Activated CD4-positive, alpha-beta T cell treated with anti-CD3 and anti-CD28 coated beads for 1 hour (primary cell): ENCODE results near the gene GNG4.

Source experiments
- DNase-seq: peaks from one replicate; pipeline ENCODE4 v3.0.0-alpha.2; 2020

The GNG4 gene

DNA sequence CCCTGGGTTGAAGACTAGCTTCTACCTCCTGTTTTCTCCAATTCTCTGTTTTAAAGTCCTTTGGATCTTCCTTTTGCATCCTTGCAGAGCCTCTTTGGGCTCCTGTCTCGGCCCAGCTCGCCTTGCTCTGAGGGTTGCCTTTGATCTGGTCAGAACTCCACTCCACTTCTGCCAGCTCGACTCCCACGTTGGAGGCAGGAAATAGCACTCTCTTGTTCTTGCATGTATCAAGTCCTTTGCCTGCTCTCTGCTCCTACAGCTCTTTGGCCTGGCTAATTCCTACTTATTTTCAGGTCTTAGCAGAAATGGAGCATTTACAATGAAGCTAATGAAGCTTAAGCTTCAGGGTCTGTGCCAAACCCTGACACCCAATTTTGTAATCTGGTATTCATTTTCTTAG is 124.3 kb downstream of the GNG4 start:
- DNase-seq, result no peak

DNA sequence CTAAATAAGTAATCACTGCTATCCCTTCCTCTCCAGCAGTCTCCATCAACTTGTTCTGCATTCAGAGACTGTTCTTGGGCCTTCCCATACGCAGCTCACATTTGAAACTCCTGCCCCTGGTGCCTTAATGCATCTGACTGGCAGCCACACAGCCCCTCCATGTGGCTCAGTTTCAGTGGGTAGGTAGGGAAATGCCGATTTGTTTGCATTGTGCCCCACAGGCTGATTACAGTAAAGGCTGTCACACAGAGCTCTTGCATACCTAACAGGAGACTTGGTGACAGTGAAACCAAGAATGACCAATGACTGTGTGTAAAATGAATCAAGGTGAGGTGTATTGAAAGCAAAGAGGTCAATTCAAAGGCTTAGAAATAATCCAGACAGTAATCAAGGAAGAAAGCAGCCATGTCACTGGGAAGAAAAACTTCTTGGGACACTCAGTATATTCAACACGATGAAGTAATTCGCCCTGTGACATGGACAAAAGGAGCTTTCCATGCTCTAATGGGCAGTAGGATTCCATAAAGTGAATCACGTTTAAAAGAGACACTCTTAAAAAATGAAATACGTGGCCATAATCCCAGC is 132.6 kb downstream of the GNG4 start:
- no peak for DNase-seq

DNA sequence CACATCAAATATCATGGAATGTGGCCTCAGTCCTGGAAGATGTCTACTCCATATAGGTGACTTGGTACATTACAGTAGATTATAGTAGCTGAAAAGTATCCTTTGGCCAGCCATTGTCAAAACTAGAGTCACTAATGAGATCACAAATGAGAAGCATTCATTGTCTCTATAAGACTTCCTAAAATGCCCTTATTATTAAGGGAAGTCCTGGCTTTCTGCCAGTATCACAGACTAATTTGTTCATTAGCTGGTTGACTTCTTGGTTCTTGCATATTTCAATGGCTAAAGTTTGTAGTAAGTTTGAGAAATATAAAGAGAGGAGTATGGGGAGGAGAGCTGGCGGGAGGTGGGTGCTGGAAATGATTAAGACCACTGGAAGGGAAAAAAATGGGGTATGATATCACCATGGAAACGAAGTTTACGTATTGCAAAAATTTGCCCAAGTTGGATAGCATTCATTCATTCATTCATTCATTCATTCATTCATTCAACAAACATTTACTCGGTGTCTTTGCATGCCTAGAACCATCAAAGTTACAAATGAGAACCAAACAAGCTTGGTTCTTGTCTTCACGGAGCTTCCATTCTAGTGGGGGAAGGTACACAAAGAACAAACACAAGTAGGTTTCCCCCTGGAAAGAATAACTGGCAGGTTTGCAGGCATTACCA is 133.6 kb downstream of the GNG4 start:
- DNase-seq, result no peak

DNA sequence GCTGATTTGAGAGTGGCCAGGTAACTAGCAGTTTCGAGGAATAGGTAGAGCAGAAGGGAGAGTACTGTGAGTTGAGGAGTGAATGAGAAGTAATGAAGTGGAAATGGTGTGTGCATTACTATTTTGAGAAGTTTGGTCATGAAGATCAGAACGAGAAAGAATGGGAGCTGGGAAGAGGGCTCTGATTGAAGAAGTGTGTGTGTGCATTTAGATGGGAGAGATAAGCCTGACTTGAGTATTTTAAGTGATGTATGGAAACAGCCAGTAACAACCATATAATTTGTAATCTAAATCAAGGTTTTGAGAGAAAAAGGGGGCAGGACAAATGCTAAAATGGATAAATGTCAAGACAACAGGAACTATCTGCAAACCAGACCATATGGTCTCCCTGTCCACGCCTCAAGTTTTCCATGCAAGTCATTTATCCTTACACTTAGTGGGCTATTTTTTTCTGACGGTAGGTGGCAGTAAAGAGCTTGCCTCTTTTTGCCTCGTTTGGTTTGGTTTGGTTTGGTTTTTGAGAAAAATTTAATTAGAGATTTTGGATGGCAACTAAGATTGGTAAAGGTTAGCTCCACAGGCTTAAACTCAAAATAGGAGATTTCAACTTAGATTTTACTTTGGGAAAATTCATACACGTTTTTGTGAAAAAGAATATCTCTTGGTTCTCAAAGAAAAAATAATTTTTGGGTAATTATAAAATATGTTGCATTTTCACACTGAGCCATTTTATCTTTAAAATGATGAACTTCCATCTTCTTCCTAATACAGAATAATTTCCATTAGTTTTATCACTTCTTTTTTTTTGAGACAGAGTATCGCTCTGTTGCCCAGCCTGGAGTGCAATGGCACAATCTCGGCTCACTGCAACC is 135.9 kb downstream of the GNG4 start:
- DNase-seq, result no peak

DNA sequence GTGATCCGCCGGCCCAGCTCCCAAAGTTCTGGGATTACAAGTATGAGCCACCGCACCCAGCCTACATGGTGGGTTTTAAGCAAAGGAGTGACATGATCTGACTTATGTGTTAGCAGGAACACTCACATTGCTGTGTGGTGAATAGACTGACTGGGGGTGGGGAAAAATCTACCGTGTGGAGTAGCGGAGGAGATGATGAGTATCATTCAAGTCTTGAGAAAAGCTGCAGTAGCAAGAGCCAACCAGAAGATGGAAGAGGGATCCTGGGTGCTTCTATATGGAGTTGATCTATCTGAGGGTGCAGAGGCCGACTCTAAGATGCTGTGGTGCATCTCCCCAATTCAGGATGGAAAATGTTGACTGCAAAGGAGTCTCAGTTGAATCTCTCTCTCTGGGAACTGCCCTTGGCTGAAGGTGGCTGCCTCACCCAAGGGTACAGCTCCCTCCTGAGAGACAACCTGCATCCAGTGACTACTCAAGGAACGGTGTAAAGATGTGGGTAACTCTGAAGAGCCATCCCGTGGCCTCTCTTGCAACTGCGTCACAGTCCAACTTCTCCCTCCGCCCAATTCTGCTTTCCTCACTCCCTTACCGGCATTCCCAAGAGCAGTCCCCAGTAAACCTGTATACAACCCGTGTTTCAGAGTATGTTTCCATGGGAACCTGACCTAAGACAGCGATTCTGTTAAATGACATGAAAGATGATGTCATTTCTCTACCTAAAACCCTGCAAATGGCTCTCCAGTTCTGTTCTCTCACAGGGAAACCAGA is 137.9 kb downstream of the GNG4 start:
- no peak for DNase-seq

DNA sequence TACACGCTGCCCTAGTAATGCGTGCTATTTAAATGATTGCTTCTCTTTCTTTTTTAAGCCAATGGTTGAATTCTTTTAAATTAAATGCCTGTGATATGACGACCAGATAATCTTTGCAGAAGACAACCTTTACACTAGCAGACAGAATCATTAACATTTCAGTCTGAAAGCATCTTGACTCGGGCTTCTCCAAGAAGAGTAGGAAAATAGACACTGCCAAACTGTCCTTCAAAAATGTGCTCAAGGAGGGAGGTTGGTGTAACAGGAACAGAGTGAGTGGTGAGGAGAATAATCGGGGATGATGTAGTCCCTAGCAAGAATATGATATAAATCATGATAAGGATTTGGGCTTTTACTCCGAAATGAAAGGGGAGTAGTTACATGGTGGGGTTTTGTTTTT is 138.8 kb downstream of the GNG4 start:
- no peak for DNase-seq

DNA sequence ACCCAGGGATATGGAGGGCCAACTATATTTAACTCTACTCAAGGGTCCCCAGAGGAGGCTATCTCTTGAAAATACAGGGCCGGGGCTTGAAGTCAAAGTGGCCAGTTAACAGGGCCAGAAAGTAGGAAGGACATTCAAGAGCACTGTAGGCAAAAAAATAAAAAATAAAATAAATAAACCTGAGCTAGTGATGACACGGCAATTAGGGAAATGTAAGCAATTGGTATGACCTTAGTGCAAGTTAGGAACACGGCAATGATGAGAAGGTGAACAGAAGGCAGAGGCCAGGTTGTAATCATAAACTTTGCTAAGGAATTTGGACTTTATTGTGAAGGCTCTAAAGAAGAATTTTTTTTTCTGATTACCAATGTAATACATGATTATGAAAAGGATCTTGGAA is 142.0 kb downstream of the GNG4 start:
- DNase-seq, result no peak

DNA sequence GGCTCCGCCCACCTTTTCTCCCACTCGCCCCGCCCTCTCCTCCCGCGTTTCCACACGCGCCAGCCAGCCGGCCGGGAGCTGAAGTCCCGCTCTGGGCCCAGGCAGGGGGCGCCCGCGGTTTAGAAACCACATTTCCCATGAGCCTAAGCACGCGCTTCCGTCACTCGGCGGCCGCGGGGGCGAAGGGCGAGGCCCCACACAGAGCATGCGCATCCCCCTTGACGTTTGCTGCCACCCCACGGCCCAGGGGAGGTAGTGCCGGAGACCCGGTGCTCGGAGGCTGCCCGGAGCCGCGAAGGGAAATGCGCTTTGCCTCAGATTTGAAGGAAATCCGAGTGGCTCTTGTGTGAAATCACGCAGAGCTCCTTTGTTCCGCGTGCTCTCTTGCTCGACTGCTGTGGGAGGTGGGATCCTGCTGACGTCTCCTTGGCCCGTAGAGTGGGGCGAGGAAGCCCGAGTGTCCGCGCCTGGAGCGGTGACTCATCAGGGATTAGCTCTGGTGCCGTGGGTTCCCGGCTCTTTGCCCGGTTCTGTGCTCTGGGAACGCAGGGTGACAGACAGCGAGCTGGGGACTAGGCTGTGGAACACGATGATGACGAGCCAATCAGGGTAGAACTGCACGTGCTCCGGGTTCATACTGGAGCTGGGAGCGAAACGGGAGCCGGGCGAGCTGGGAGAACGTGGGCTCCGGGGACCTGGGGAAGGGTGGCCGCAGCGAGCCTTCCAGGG is 144.9 kb downstream of the GNG4 start:
- peak; percentile 98 for DNase-seq

DNA sequence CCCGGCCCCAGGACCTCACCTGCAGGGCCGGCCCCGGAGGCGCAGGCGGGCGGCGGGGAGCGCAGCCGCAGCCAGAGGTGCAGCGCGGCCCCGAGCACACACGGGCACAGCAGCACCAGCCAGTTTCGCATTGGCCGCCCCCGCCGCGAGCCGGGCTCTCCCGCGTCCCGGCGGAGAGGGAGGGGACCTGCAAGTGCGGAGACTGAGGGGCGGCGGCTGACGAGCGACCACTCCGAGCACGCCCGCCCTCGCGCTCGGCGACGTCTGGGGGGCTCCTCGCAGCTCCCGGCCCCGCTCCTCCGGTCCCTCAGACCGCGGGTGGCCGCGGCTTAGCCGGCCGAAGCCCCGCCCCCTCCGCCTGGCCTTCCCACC is 145.5 kb downstream of the GNG4 start, which contains the start of gene B3GALNT2:
Gene B3GALNT2 (minus strand): TSS at position 331 of the 372 bp plus-strand sequence. CDS start 200 bp downstream, at position 131.
- no peak for DNase-seq

DNA sequence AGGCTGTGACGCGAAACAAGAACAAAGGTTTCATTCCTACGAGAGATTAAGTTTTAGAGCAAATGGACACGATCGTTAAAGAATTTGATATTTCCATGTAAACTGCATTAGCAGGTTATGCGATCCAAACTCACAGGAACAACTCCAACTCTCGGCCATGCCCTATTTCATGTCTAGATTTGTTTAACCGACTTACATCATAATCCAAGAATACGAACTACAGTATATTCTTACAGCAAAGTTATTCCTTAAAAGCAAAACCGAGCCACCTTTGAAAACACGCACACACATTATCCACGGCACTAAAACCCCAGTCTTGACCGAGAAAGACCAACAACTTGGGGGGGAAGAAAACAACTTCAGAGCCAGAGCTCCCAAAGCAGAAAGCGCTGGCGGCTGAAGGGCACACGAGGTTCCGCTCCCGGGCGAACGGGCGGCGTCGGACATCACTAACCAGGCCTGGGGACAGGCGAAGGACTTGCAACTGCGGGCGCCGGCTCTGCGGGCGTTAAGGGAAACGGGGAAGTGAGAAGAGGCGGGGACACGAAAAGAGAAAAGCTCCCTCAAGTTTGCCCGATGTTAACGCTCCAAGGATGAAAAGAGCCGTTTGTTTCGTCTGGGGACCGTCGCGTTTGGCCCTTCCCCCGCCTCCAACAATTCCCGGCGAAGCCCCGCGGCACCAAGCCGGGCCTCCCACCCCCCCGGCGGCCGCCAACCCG is 146.0 kb downstream of the GNG4 start:
- DNase-seq, result peak; percentile 9

DNA sequence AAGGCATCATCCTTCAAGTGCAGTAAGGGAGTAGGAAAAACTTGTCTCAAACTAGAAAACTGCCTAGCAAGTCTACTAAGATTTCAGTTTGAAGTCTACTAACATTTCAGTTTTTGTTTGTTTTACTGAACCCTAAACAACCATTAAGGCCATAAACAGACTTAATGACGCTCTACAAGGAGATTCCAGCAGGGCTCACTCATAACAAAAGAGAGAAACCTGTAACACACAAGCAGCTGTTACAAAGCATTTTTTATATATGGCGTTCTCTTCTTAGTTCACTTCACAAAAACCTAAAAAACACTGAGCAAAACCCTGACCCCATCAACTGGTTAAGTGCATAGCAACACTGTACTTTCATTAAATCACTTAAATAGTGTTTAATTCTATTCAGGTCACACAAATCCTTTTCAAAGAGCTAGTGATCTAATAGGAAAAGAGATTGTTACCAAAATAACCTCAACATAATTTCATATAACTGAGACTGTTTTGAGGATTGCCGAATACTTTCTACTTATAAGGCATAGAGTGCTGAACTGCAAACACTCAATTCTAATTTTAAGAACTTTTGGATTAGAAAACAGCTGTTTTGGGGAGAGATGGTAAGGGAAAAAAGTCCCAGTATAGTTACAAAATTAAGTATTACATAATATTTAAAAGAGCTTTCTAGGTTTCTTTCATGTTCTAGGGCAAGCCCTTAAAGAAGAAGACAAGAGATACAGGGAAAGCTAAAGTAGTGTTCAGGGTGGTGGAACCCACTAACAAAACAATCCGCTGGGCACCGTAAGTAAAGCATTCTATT is 146.8 kb downstream of the GNG4 start:
- no peak for DNase-seq

DNA sequence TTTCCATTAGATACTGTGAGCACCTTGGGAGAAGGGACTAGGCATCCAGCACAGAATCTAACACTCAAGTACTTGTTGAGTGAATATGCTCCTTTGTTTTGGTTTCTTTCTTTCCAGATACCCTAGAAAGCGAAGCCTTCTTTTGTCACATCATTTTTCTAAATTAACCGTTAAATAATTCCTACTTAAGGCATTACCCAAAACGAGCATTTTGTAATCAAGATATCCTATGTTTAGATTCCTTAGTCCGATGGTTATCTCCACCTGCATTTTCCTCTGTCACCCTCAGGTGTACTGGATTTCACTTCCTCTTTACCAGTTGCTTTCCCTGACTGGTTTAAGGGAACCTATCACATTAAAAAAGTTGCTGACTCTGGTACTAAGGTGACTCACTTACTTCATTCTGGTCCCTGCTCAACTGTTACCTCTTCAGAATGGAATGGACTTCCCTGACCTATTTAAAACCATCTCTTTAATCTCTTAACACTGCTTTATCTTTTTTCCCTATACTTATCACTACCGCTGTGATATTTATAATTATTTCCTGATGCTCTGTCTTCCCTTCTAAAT is 148.5 kb downstream of the GNG4 start:
- no peak for DNase-seq
